Thymus (tissue), 11 donors: Measurements from ENCODE around the gene CAV2. TPM values are rescaled to one million over a fixed set of nuclear protein-coding genes. Genes with fewer than 3 reads are reported as not detected.

Experiments used
- DNase-seq, 9 donors: peaks; one replicate each; pipeline ENCODE4 v3.0.0-alpha.2; 2013; ENCODE audit warnings: low spot score in 9 of 9, low read depth in 6 of 9, missing footprints in 1 of 9
- H3K27ac ChIP-seq, 2 donors: one replicate each; pipeline ENCODE4 v1.5.1; 2013; ENCODE audit warnings: control low read depth in 1 of 2, low read depth in 1 of 2, low read length in 1 of 2, mild to moderate bottlenecking in 1 of 2, moderate library complexity in 1 of 2
- H3K27me3 ChIP-seq, 2 donors: one replicate each; pipeline ENCODE4 v1.5.1; 2013; ENCODE audit warnings: low read length in 1 of 2; ENCODE audit not compliant: control insufficient read depth in 2 of 2, insufficient read depth in 1 of 2
- H3K36me3 ChIP-seq, 2 donors: one replicate each; pipeline ENCODE4 v1.5.1; 2013; ENCODE audit warnings: low read length in 1 of 2, mild to moderate bottlenecking in 1 of 2, moderate library complexity in 1 of 2; ENCODE audit not compliant: control insufficient read depth in 2 of 2, insufficient read depth in 2 of 2
- H3K4me1 ChIP-seq, 2 donors: one replicate each; pipeline ENCODE4 v1.5.1; 2013; ENCODE audit warnings: low read length in 2 of 2; ENCODE audit not compliant: control insufficient read depth in 2 of 2, insufficient read depth in 2 of 2
- H3K4me3 ChIP-seq, 2 donors: one replicate each; pipeline ENCODE4 v1.5.1; 2013; ENCODE audit warnings: low read length in 2 of 2, control low read depth in 1 of 2, mild to moderate bottlenecking in 1 of 2
- H3K9me3 ChIP-seq, 2 donors: one replicate each; pipeline ENCODE4 v1.5.1; 2013; ENCODE audit warnings: low read length in 1 of 2, mild to moderate bottlenecking in 1 of 2; ENCODE audit not compliant: control insufficient read depth in 2 of 2, insufficient read depth in 1 of 2
- WGBS: extraction: QIAGEN DNeasy Blood & Tissue Kit; methylation state at CpG from one replicate; pipeline ENCODE4 v1.1.7; 2013; 5-methylcytosine and 5-hydroxymethylcytosine counted together
- polyA plus RNA-seq: library from polyadenylated mRNA; stranded (reverse); fragments of 200-250 nt; gene quantifications from one replicate; pipeline ENCODE4 v1.2.3, GENCODE V29; 2013
- total RNA-seq: library from RNA; stranded (reverse); fragments of 120-200 nt; gene quantifications from one replicate; pipeline ENCODE4 v1.2.4, GENCODE V29; 2013
- donor health status: healthy.

The CAV2 gene
- total and polyA plus RNA-seq, 2 donors: 6.0 to 29.7 TPM

- DNase-seq: no peak
- H3K27me3 ChIP-seq: no peaks in the 10 kb centered on the region
- no peaks in the 10 kb centered on the region for H3K36me3 ChIP-seq
- H3K4me3 ChIP-seq: no peak overlapping the region
- no peak overlapping the region for H3K27ac ChIP-seq
- 76% methylated on average over 3 of the region's 3 CpGs for WGBS
- no peaks in the 10 kb centered on the region for H3K9me3 ChIP-seq
- H3K4me1 ChIP-seq: no peaks in the 10 kb centered on the region
These were observed 7.5 kb upstream of the CAV2 start for GRCh38 chr7:116491887-116492653.

GRCh38 chr7:116492654-116493109, 6.9 kb upstream of the CAV2 start:
- 95% methylated on average over 3 of the region's 3 CpGs for WGBS
- no peak overlapping the region for H3K4me3 ChIP-seq
- H3K27ac ChIP-seq: no peak overlapping the region
- no peaks in the 10 kb centered on the region for H3K36me3 ChIP-seq
- peaks cover 0 to under 1% of the 10 kb centered on the region in 2 donors for H3K27me3 ChIP-seq
- DNase-seq: no peak
- no peaks in the 10 kb centered on the region for H3K4me1 ChIP-seq
- no peaks in the 10 kb centered on the region for H3K9me3 ChIP-seq

- no peak for DNase-seq
- Histone ChIP-seq H3K9me3 (no peaks in the 10 kb centered on the region), H3K27ac (no peak overlapping the region), H3K4me1 (no peaks in the 10 kb centered on the region), H3K27me3 (peaks cover 0 to 8% of the 10 kb centered on the region in 2 donors), H3K4me3 (no peak overlapping the region), H3K36me3 (no peaks in the 10 kb centered on the region)
- WGBS: 76% methylated on average over 1 of the region's 1 CpG
These were observed 6.1 kb upstream of the CAV2 start for GRCh38 chr7:116493449-116493848.

- no peaks in the 10 kb centered on the region for H3K9me3 ChIP-seq
- no peak for DNase-seq
- no peak overlapping the region for H3K4me3 ChIP-seq
- H3K4me1 ChIP-seq: peaks cover 0 to 5% of the 10 kb centered on the region in 2 donors
- H3K27me3 ChIP-seq: peaks cover 7 to 17% of the 10 kb centered on the region in 2 donors
- WGBS: 97% methylated on average over 2 of the region's 2 CpGs
- no peak overlapping the region for H3K27ac ChIP-seq
- H3K36me3 ChIP-seq: no peaks in the 10 kb centered on the region
These were observed 5.1 kb upstream of the CAV2 start for GRCh38 chr7:116494472-116494871.

- Histone ChIP-seq H3K27ac (no peak overlapping the region), H3K36me3 (no peaks in the 10 kb centered on the region), H3K27me3 (peaks cover 12 to 29% of the 10 kb centered on the region in 2 donors), H3K9me3 (no peaks in the 10 kb centered on the region), H3K4me3 (no peak overlapping the region), H3K4me1 (peaks cover 0 to 14% of the 10 kb centered on the region in 2 donors)
- WGBS: 94% methylated on average over 1 of the region's 1 CpG
- DNase-seq: no peak
These were observed 3.8 kb upstream of the CAV2 start for GRCh38 chr7:116495736-116496135.

GRCh38 chr7:116496653-116497052, 2.9 kb upstream of the CAV2 start:
- 96% methylated on average over 6 of the region's 6 CpGs for WGBS
- no peak for DNase-seq
- Histone ChIP-seq H3K4me1 (peaks cover 0 to 14% of the 10 kb centered on the region in 2 donors), H3K27me3 (peaks cover 12 to 38% of the 10 kb centered on the region in 2 donors), H3K4me3 (no peak overlapping the region), H3K9me3 (no peaks in the 10 kb centered on the region), H3K36me3 (no peaks in the 10 kb centered on the region), H3K27ac (no peak overlapping the region)

- no peak for DNase-seq
- Histone ChIP-seq H3K9me3 (no peaks in the 10 kb centered on the region), H3K36me3 (no peaks in the 10 kb centered on the region), H3K4me3 (no peak overlapping the region), H3K4me1 (peaks cover 0 to 14% of the 10 kb centered on the region in 2 donors), H3K27ac (no peak overlapping the region), H3K27me3 (peaks cover 16 to 47% of the 10 kb centered on the region in 2 donors)
- 89% methylated on average over 1 of the region's 1 CpG for WGBS
These were observed 1.8 kb upstream of the CAV2 start for GRCh38 chr7:116497708-116498107.

- peak overlapping the region; percentile 24 to 54 for H3K27ac ChIP-seq
- peaks cover 0 to 14% of the 10 kb centered on the region in 2 donors for H3K4me1 ChIP-seq
- 6% methylated on average over 36 of the region's 36 CpGs for WGBS
- DNase-seq: peak in 1 of 9 donors; percentile 44
- peak overlapping the region; percentile 26 to 37 for H3K4me3 ChIP-seq
- H3K27me3 ChIP-seq: peaks cover 16 to 54% of the 10 kb centered on the region in 2 donors
- no peaks in the 10 kb centered on the region for H3K36me3 ChIP-seq
- no peaks in the 10 kb centered on the region for H3K9me3 ChIP-seq
These were observed 728 bp downstream of the CAV2 start for GRCh38 chr7:116500078-116500853.
